ENCODE measurements around the gene RNASE3. TPM values are rescaled to one million over a fixed set of nuclear protein-coding genes. Genes with fewer than 3 reads are reported as not detected.
"Not testable (repeated sequence)": the region's sequence is repeated elsewhere in the genome, so short reads cannot be mapped to it uniquely, and the experiment has no call there.

Gene RNASE3
- total RNA-seq (not detected), polyA plus RNA-seq (not detected)

DNA sequence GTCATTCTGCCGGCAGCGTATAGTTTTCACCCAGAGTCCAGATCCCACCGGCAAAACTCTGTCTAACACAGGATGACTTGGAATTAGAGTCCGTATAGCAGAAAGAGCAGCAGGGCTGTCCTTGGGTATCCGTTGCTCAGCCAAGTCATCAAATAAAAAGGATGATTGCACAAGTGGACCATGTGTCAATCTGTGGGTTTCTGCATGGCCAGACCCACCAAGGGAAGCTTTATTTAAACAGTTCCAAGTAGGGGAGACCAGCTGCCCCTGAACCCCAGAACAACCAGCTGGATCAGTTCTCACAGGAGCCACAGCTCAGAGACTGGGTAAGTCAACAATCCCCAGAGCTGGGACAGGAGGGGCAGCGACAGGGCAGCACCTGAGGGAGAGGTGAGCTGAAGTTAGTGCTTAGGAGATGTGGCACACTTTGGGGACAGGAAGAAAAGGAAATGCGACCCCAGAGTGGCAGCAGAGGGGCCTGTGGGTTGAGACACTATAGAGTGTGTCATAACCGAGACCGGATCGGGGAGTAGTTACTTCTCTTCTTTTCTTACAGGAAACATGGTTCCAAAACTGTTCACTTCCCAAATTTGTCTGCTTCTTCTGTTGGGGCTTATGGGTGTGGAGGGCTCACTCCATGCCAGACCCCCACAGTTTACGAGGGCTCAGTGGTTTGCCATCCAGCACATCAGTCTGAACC lies at the start of gene RNASE3:
TSS of gene RNASE3 (plus strand) at position 260 of the 700 bp plus-strand sequence. CDS start at position 562, 302 bp downstream.
- 66% methylated on average over 11 of the region's 11 CpGs for whole genome bisulfite sequencing
- H3K36me3 ChIP-seq (ENCODE audit: insufficient read depth); H3K4me1 ChIP-seq (ENCODE audit: insufficient read depth); H3K4me3 ChIP-seq (ENCODE audit: low read depth, low read length); H3K27ac ChIP-seq (ENCODE audit: low read depth); DNase-seq (ENCODE audit: extremely low spot score): not testable (repeated sequence)

DNA sequence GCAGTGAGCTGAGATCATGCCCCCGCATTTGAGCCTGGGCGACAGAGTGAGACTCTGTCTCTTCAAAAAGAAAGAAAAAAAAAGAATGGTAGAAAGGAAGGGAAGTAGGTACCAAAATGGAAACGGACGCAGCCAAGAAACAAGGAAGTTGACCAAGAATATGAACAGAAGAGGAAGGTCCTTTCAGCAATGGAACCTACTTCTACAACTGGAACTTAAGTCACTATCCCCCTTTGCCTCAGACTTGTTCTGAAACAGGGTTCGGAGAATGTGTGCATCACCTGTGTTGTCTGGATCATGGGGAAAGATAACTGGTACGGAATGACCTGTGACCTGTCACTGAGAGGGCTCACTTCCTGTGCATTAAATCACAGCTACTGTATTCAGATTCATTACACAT lies 44.6 kb upstream of the RNASE3 start:
- Histone ChIP-seq H3K36me3 (ENCODE audit: insufficient read depth) (no peaks in the 10 kb centered on the region), H3K4me3 (ENCODE audit: low read depth, low read length) (no peak overlapping the region), H3K4me1 (ENCODE audit: insufficient read depth) (no peaks in the 10 kb centered on the region), H3K27ac (ENCODE audit: low read depth) (no peak overlapping the region)
- WGBS, result 89% methylated on average over 6 of the region's 6 CpGs
- DNase-seq (ENCODE audit: extremely low spot score), result no peak

DNA sequence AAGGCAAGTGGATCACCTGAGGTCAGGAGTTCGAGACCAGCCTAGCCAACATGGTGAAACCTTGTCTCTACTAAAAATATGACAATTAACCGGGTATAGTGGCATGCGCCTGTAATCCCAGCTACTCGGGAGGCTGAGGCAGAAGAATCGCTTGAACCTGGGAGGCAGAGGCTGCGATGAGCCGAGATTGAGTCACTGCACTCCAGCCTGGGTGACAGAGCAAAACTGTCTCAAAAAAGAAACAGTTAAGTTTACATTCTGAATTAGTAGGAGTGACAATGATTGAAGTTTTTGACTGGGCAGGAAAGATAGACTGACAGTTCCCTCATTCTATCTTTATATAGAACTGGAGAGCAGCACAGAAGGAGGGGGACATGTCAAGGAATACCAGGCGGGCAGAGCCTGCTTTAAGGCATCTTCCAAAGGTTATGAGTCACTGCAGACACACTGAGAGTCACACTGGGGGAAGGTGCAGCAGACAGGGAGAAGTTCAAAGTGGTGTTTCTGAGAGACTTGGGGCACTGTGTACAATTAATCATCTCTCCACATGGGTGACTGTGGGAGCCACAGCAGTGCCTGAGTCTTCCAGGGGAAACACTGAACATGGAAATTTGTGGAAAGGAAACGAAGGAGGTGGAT lies 42.8 kb upstream of the RNASE3 start:
- no peak for DNase-seq (ENCODE audit: extremely low spot score)
- Histone ChIP-seq H3K36me3 (ENCODE audit: insufficient read depth) (no peaks in the 10 kb centered on the region), H3K4me3 (ENCODE audit: low read depth, low read length) (no peak overlapping the region), H3K4me1 (ENCODE audit: insufficient read depth) (no peaks in the 10 kb centered on the region), H3K27ac (ENCODE audit: low read depth) (no peak overlapping the region)
- WGBS, result 69% methylated on average over 9 of the region's 9 CpGs

DNA sequence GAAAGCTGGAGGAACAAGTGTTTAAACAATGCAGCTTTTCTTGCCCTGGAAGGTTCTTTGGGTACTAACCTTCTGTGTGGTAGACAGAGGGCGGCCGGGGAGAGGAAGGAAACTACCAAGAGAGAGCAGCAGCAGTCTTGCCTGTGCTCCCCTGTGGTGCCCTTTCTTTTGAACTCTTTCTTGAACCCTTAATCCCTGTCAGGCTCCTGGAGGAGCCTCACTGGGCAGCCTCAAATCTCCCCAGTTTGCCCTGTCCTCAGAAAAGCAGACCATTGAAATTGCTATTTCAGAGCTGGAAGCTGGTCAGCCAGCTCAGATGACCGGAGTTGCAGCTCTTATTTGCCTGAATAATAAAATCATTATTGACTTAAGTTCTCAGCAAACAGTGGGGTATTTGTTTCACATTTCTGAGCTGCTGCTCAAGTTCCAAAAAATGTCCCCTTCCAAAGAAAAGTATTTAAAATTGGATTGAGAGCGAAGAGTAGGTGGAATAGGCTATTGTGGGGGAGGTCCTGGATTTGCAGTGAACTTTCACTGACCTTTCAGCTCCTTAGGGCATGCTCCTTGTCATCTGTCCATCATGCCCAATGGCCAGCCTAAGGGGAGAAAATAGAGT lies 42.1 kb upstream of the RNASE3 start:
- Histone ChIP-seq H3K36me3 (ENCODE audit: insufficient read depth) (no peaks in the 10 kb centered on the region), H3K27ac (ENCODE audit: low read depth) (no peak overlapping the region), H3K4me1 (ENCODE audit: insufficient read depth) (no peaks in the 10 kb centered on the region), H3K4me3 (ENCODE audit: low read depth, low read length) (no peak overlapping the region)
- WGBS, result 49% methylated on average over 4 of the region's 4 CpGs
- no peak for DNase-seq (ENCODE audit: extremely low spot score)

DNA sequence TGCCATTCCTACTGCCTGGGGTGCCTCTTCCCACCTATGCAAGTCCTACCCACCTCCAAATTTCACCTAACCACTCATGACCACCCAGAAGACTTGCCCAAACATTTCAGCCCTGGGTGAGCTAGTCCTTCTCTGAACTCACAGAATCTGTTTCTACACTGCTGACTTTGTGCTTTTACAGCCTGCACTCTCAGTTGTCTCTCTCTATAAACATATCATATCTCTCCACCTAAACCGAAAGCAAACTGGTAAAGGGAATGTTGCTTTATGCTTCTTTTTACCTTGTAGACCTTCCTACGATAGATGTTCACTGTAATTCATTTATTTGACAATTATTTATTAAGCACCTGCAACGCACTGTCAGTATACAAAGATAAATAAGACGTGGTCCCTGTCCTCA lies 38.1 kb upstream of the RNASE3 start:
- 47% methylated on average over 4 of the region's 4 CpGs for WGBS
- Histone ChIP-seq H3K4me1 (ENCODE audit: insufficient read depth) (no peaks in the 10 kb centered on the region), H3K27ac (ENCODE audit: low read depth) (no peak overlapping the region), H3K36me3 (ENCODE audit: insufficient read depth) (no peaks in the 10 kb centered on the region), H3K4me3 (ENCODE audit: low read depth, low read length) (no peak overlapping the region)
- no peak for DNase-seq (ENCODE audit: extremely low spot score)

DNA sequence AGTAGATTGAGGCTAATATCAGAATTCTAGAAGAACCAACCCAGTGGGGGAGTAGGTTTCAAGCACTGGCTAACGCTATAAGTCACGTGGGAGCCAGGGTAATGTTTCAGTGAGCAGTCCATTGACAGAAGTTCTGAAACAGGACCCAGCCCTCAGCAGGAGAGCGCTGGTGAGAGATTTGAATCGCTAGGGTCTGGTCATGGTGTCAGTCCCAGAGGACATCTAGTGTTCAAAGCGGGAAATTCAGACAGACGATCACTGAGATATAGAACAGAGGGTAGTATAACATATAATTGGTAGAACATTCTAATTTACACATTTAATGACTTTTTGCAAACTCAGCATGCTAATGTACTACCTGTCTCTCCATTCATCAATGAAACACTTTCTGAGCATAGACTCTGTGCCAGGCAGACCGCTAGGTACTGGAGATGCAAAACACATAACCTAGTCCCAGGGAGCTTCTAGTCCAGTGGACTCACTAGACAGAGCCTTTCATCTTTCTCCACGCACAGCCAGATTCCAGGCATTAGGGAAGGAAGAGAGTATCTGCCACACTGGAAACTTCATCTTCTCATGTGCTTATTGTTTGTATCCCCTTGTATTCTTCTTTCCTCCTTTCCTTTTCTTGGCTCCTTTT lies 35.4 kb upstream of the RNASE3 start:
- no peak for DNase-seq (ENCODE audit: extremely low spot score)
- H3K4me3 ChIP-seq (ENCODE audit: low read depth, low read length), result no peak overlapping the region
- H3K4me1 ChIP-seq (ENCODE audit: insufficient read depth), result no peaks in the 10 kb centered on the region
- 9% methylated on average over 8 of the region's 8 CpGs for WGBS
- no peaks in the 10 kb centered on the region for H3K36me3 ChIP-seq (ENCODE audit: insufficient read depth)
- no peak overlapping the region for H3K27ac ChIP-seq (ENCODE audit: low read depth)

DNA sequence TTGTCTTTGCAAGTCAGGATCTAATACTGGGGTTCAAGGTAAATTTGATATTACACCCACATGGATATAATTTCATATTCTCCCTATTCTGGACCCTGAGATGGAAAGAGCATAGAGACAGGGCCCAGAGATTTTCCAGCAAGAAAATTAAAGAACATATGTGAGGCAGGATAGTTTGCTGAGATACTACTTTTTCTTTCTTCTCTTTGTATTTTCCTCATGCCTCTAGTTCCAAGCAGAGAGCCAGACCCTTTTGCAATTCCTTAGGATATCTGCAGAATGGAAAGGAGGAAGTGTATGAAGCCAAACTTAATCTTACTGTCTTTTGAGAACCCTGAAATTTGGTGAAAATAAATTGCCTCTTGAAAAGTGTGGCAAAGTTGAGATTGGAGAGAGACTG lies 34.0 kb upstream of the RNASE3 start:
- no peaks in the 10 kb centered on the region for H3K36me3 ChIP-seq (ENCODE audit: insufficient read depth)
- H3K27ac ChIP-seq (ENCODE audit: low read depth), result no peak overlapping the region
- no peak for DNase-seq (ENCODE audit: extremely low spot score)
- H3K4me3 ChIP-seq (ENCODE audit: low read depth, low read length), result no peak overlapping the region
- no peaks in the 10 kb centered on the region for H3K4me1 ChIP-seq (ENCODE audit: insufficient read depth)

DNA sequence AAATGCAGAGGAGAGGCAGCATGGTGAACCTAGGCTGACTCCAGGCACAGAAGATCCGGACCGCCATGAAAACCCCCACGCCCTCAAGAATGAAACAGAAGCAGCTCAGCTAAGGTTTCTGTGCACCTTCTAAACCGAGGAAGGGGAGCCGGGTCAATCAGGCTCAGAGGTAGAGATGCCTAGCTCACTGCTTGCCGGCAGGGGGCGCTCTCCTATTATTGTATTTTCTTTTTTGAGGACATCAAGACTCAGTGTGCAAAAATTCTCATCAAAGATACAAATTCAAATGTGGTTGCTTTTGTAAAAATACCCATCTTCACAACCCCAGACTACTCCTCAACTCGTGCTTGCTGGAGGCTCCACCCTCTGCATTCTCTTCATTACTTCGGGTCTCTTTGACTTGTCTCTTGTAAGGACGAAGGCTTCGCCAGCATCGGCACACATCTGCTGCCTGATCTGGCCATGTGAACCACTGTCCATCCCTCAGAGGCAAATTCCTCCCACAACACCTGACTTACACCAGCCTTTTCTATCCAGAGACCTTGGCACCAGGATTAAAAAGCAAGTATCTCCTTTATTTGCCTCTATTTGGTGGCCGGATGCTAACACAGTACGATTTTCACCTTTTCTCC lies 33.4 kb upstream of the RNASE3 start:
- DNase-seq (ENCODE audit: extremely low spot score), result no peak
- no peaks in the 10 kb centered on the region for H3K4me1 ChIP-seq (ENCODE audit: insufficient read depth)
- no peak overlapping the region for H3K27ac ChIP-seq (ENCODE audit: low read depth)
- WGBS, result 24% methylated on average over 14 of the region's 14 CpGs
- no peak overlapping the region for H3K4me3 ChIP-seq (ENCODE audit: low read depth, low read length)
- H3K36me3 ChIP-seq (ENCODE audit: insufficient read depth), result no peaks in the 10 kb centered on the region

DNA sequence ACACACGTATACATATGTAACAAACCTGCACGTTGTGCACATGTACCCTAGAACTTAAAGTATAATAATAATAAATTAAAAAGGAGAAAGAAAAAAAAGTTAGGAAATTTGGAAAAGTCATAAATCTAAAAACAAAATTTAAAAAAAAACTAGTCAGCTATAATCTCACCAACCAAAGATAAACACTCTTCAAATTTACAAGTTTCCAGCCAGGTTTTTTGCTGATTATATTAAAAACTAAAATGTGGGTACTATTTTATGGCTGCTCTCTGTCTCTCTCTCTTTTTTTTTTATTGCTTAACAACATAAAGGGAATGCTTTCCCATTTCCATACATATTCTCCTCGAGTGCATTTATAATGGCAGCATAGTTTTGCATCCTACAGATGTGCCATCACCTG lies 25.0 kb upstream of the RNASE3 start:
- Histone ChIP-seq H3K27ac (ENCODE audit: low read depth) (no peak overlapping the region), H3K4me3 (ENCODE audit: low read depth, low read length) (no peak overlapping the region), H3K36me3 (ENCODE audit: insufficient read depth) (no peaks in the 10 kb centered on the region), H3K4me1 (ENCODE audit: insufficient read depth) (no peaks in the 10 kb centered on the region)
- no peak for DNase-seq (ENCODE audit: extremely low spot score)
- 67% methylated on average over 3 of the region's 3 CpGs for WGBS

DNA sequence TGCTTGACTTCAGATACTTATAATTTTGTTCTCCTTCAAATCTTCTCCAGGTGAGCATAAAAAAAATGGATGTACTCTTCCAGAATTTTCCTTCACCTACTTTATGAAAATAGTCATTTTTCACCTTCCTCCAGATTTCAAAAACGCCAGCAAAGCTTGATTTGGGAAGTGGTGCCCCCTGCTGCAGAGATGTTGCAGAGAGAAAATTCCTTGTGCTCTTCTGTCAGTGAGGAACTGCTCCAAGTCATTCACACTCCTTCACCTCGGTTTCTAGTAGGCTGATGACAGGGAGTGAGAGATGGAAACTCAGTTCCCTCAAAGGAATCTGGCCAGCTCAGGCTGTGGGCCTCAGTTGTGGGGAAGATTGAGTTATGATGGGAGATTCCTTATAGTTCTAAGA lies 24.2 kb upstream of the RNASE3 start:
- Histone ChIP-seq H3K4me3 (ENCODE audit: low read depth, low read length) (no peak overlapping the region), H3K27ac (ENCODE audit: low read depth) (no peak overlapping the region), H3K36me3 (ENCODE audit: insufficient read depth) (no peaks in the 10 kb centered on the region), H3K4me1 (ENCODE audit: insufficient read depth) (no peaks in the 10 kb centered on the region)
- 2% methylated on average over 2 of the region's 2 CpGs for WGBS
- DNase-seq (ENCODE audit: extremely low spot score), result no peak

DNA sequence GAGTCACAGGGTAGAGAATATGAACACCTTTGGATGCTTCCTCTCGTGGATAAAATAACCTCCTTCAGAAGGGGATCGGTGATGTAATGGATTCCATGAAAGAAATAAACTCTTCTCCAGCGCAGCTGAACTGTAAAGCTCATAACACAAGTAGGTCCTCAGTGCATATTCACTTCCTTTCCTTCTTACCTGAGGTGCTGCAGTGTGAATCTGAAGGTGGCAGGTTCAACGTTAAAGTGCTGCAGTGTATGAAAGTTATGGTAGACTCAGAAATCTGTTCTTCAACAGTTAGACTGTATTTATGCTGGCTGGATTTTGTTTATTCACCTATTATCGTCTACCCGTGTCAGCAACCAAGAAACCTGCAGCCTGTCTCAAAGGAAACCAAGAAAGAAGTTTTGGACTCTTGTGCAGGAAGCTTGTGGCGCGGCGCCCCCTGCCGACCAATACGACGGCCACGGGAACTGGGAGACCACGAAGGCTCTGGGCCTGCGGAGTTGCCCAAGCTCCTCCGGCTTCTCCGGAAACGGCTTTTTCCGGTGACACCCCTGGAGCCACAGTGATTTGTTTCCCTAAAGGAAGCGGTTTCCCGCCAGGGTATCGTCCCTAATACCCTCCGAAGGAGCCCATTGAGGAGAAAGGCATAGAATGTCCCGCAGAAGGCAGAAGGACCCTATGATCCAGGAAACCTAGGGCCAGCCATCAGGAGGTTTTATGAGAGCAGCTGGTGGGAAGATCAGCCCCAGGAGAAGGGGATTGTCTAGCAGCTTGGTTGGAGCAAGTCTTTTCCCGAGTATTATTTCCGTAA lies 17.6 kb upstream of the RNASE3 start:
- no peak for DNase-seq (ENCODE audit: extremely low spot score)
- no peak overlapping the region for H3K4me3 ChIP-seq (ENCODE audit: low read depth, low read length)
- no peaks in the 10 kb centered on the region for H3K36me3 ChIP-seq (ENCODE audit: insufficient read depth)
- H3K4me1 ChIP-seq (ENCODE audit: insufficient read depth), result no peaks in the 10 kb centered on the region
- H3K27ac ChIP-seq (ENCODE audit: low read depth), result no peak overlapping the region
- 18% methylated on average over 26 of the region's 26 CpGs for WGBS

DNA sequence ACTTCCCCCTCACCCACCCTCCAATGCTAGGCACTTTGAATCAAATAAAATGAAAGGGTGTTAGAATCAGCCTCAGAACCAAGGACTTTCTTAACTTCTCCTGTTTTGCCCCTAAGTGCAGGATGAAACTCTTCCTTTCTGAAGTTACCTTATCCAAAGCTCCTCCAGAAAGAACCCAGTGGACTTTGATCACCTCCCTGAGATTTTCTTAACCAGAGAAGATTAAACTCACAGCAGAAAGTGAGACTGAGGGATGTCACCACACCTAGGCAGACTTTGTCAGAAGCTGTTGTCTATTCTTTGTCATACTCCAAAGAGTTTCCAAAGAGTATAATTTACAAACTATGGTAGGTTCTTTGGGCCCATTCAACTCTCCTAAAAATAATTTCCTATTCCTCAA lies 14.2 kb upstream of the RNASE3 start:
- H3K4me3 ChIP-seq (ENCODE audit: low read depth, low read length), result no peak overlapping the region
- no peak overlapping the region for H3K27ac ChIP-seq (ENCODE audit: low read depth)
- DNase-seq (ENCODE audit: extremely low spot score), result no peak
- H3K4me1 ChIP-seq (ENCODE audit: insufficient read depth), result no peaks in the 10 kb centered on the region
- no peaks in the 10 kb centered on the region for H3K36me3 ChIP-seq (ENCODE audit: insufficient read depth)

DNA sequence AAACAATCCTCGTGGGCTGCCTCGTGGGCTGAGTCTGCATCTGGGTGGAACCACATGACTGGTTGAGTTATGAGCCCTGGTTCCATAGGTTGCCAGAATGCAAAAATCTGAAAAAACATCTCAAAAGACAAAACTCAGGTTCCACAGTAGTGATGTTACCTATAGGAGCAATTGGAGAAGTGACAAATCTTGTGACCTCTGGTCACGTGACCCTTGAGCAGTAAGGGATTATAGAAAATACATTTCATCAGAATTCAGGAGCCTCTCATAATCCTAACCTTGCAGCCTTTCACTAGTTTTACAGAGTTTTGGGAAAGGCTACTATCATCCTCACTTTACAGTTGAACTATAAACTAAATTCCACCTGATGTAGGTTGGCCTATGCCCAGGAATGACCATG lies 12.5 kb upstream of the RNASE3 start:
- WGBS, result 72% methylated on average over 3 of the region's 3 CpGs
- no peak for DNase-seq (ENCODE audit: extremely low spot score)

More for the DNA sequence above, 12.5 kb upstream of the RNASE3 start:
- H3K36me3 ChIP-seq (ENCODE audit: insufficient read depth), result no peaks in the 10 kb centered on the region
- no peak overlapping the region for H3K27ac ChIP-seq (ENCODE audit: low read depth)
- H3K4me1 ChIP-seq (ENCODE audit: insufficient read depth), result no peaks in the 10 kb centered on the region
- H3K4me3 ChIP-seq (ENCODE audit: low read depth, low read length), result no peak overlapping the region

Data from urinary bladder (tissue), 4 donors.